Subcutaneous adipose tissue (tissue), 4 donors: ENCODE results near the gene DCTPP1. TPM values are rescaled to one million over a fixed set of nuclear protein-coding genes. Genes with fewer than 3 reads are reported as not detected.

Source experiments
- CTCF ChIP-seq: fragments of 450-650 bp; IDR thresholded peaks from one replicate; pipeline ENCODE4 v1.5.1; 2016; ENCODE audit warnings: low read depth, mild to moderate bottlenecking, control low read depth, antibody characterized with exemption, moderate library complexity
- total RNA-seq, 4 donors: library from RNA; depleted of rRNA; stranded (reverse); fragments of >200 nt; gene quantifications; one replicate each; pipeline ENCODE4 v1.1.0, GENCODE V29; 2016

DCTPP1 gene
- total RNA-seq, 4 donors from 2014 or later: 8.8 to 20.1 (median 15.2) TPM

- no peak for TF ChIP-seq CTCF
These were observed 42.6 kb upstream of the DCTPP1 start, which contains the start of gene ITGAL for GRCh38 chr16:30472328-30472942. Gene ITGAL, plus strand, starts transcription at chr16:30472742. Its CDS starts 96 bp downstream, at chr16:30472838.

GRCh38 chr16:30470632-30470995 lies 40.8 kb upstream of the DCTPP1 start:
- no peak for TF ChIP-seq CTCF

GRCh38 chr16:30470170-30470512 lies 40.3 kb upstream of the DCTPP1 start:
- TF ChIP-seq CTCF: no peak

- TF ChIP-seq CTCF: no peak
These were observed 34.2 kb upstream of the DCTPP1 start for GRCh38 chr16:30464078-30464477.

GRCh38 chr16:30459456-30459855 lies 29.6 kb upstream of the DCTPP1 start:
- TF ChIP-seq CTCF: no peak

GRCh38 chr16:30458561-30459394 lies 28.9 kb upstream of the DCTPP1 start:
- TF ChIP-seq CTCF: no peak

- no peak for TF ChIP-seq CTCF
These were observed 28.1 kb upstream of the DCTPP1 start for GRCh38 chr16:30457743-30458560.
